ENCODE results near the gene G6PC1.
"Not testable (repeated sequence)": the region's sequence is repeated elsewhere in the genome, so short reads cannot be mapped to it uniquely, and the experiment has no call there.

G6PC1 gene

DNA sequence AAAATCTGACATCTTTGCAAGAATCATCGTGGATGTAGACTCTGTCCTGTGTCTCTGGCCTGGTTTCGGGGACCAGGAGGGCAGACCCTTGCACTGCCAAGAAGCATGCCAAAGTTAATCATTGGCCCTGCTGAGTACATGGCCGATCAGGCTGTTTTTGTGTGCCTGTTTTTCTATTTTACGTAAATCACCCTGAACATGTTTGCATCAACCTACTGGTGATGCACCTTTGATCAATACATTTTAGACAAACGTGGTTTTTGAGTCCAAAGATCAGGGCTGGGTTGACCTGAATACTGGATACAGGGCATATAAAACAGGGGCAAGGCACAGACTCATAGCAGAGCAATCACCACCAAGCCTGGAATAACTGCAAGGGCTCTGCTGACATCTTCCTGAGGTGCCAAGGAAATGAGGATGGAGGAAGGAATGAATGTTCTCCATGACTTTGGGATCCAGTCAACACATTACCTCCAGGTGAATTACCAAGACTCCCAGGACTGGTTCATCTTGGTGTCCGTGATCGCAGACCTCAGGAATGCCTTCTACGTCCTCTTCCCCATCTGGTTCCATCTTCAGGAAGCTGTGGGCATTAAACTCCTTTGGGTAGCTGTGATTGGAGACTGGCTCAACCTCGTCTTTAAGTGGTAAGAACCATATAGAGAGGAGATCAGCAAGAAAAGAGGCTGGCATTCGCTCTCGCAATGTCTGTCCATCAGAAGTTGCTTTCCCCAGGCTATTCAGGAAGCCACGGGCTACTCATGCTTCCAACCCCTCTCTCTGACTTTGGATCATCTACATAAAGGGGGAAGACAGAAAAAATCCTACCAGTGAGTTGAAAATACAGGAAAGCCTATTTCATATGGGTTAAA lies at the start of gene G6PC1:
G6PC1 (plus strand) TSS at position 340 of the 872 bp plus-strand sequence; CDS start at position 418, 78 bp downstream.
- no peak for DNase-seq

DNA sequence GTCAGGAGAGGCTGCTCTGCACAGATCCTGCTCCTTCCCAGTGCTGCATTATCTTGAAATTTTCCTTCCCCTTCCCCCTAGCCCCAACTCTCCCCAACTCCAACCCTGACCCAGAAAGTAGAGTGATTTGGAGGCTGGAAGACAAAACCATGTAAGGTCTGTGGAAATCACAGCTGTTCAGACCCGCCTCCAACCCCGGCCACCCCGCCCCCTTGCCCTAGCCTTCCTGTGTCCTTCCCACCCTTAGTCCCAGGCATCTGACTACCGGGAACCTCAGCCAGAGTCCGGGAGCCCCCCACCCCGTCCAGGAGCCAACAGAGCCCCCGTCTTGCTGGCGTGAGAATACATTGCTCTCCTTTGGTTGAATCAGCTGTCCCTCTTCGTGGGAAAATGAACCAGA lies 49.6 kb upstream of the G6PC1 start, which contains the start of gene AOC3:
AOC3 (plus strand) TSS at position 246 of the 400 bp plus-strand sequence; CDS start at position 391, 145 bp downstream.
- DNase-seq: no peak

DNA sequence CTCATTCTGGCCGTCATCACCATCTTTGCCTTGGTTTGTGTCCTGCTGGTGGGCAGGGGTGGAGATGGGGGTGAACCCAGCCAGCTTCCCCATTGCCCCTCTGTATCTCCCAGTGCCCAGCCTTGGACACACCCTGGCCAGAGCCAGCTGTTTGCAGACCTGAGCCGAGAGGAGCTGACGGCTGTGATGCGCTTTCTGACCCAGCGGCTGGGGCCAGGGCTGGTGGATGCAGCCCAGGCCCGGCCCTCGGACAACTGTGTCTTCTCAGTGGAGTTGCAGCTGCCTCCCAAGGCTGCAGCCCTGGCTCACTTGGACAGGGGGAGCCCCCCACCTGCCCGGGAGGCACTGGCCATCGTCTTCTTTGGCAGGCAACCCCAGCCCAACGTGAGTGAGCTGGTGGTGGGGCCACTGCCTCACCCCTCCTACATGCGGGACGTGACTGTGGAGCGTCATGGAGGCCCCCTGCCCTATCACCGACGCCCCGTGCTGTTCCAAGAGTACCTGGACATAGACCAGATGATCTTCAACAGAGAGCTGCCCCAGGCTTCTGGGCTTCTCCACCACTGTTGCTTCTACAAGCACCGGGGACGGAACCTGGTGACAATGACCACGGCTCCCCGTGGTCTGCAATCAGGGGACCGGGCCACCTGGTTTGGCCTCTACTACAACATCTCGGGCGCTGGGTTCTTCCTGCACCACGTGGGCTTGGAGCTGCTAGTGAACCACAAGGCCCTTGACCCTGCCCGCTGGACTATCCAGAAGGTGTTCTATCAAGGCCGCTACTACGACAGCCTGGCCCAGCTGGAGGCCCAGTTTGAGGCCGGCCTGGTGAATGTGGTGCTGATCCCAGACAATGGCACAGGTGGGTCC lies 49.0 kb upstream of the G6PC1 start:
- DNase-seq: not testable (repeated sequence)

DNA sequence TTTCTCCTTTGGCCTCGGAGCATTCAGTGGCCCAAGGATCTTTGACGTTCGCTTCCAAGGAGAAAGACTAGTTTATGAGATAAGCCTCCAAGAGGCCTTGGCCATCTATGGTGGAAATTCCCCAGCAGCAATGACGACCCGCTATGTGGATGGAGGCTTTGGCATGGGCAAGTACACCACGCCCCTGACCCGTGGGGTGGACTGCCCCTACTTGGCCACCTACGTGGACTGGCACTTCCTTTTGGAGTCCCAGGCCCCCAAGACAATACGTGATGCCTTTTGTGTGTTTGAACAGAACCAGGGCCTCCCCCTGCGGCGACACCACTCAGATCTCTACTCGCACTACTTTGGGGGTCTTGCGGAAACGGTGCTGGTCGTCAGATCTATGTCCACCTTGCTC lies 48.2 kb upstream of the G6PC1 start:
- DNase-seq: no peak

DNA sequence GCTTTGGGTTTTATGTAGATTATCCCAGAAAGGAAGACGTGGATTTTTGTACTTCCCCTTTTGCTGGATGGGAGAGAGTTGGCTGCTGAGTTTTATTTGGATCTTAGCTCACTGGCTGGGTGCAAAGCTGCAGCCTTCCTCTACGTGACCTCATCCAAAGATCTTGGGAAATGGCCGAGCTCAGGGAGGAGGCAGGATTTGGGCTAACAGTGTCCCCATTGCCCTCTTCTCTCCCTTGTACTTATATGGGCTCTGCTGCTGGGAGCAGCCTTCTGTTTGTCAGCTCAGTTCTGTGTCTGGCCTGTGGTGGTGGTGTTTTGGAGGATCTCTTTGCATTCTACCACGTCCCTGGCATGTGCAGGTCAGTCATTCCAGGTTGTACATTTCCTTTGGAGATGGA lies 47.6 kb upstream of the G6PC1 start:
- no peak for DNase-seq

DNA sequence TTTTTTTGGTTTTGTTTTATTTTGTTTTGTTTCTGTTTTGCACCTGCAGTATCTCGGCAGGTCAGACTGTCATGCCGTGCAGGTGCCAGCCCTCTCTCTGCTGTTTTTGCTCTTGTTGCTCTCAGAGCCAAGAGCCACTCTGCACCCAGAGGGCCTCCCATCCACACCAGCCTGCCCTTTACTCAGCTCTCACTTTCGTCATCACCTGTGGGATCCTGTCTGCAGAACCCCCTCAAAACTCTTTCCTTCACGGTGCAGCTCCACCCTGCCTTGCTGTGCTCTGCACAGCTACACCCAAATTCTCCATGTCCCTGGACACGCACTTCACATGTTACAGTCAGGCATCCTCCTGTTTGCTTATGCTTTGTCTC lies 47.0 kb upstream of the G6PC1 start:
- no peak for DNase-seq

DNA sequence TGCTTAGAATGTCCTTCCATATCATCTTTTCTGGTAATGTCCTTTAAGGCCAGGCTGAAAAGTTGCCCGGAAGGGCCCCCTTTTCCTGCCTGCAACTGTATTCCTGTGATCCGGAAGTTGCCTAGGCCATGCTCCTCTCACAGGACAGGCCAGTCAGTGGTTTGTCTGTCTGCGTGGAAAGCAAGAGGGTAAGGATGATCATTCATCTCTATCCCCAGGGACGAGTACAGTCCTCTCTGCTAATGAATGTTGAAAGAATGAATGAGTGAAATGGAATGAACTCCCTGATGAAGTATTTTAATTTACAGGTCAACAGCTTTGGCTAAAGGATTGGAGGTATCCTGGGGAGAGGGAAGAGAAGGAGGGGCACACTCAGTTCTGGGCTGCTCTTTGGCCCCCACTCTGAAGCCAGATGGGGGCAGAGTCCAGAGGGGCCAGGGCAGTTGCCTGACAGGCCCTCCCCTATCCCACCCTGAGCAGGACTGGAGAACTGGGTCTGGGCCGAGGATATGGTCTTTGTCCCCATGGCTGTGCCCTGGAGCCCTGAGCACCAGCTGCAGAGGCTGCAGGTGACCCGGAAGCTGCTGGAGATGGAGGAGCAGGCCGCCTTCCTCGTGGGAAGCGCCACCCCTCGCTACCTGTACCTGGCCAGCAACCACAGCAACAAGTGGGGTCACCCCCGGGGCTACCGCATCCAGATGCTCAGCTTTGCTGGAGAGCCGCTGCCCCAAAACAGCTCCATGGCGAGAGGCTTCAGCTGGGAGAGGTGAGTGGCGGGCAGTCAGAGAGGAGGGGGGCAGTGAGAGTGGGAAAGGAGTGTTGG lies 46.4 kb upstream of the G6PC1 start:
- no peak for DNase-seq

DNA sequence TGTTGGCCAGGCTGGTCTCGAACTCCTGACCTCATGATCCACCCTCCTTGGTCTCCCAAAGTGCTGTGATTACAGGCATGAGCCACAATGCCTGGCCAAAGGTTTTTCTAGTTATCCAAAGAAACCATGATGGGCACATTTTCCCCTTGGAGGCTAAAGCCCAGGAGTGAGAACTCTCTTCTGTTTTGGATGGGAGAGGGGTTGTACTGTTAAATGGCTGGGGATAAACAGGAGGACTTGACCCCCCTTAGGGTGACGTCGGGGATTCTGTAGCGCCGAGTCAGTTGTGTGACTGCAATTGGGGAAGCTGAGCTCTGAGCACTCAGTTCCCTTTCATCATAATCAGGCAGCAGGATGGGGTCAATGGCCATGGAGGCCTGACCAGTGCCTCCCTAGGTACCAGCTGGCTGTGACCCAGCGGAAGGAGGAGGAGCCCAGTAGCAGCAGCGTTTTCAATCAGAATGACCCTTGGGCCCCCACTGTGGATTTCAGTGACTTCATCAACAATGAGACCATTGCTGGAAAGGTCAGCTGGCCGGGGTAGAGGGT lies 45.5 kb upstream of the G6PC1 start:
- no peak for DNase-seq

DNA sequence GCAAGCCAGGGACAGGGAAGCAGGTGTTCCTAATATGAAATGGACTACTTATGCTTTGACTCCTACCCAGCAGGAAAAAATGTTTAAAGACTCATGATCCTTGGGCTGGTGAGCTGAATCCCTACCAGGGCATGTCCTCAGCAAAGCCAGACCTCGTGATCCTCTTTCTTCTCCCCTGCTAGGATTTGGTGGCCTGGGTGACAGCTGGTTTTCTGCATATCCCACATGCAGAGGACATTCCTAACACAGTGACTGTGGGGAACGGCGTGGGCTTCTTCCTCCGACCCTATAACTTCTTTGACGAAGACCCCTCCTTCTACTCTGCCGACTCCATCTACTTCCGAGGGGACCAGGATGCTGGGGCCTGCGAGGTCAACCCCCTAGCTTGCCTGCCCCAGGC lies 44.5 kb upstream of the G6PC1 start:
- not testable (repeated sequence) for DNase-seq

DNA sequence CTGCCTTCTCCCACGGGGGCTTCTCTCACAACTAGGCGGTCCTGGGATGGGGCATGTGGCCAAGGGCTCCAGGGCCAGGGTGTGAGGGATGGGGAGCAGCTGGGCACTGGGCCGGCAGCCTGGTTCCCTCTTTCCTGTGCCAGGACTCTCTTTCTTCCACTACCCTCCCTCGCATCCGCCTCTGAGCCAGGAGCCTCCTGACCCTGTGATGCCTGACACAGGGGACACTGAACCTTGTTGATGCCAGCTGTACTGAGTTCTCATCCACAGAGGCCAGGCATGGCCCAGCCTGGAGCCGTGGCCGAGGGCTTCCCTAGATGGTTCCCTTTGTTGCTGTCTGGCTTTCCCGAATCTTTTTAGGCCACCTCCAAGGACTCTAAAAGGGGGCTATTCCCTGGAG lies 44.1 kb upstream of the G6PC1 start:
- DNase-seq: not testable (repeated sequence)

DNA sequence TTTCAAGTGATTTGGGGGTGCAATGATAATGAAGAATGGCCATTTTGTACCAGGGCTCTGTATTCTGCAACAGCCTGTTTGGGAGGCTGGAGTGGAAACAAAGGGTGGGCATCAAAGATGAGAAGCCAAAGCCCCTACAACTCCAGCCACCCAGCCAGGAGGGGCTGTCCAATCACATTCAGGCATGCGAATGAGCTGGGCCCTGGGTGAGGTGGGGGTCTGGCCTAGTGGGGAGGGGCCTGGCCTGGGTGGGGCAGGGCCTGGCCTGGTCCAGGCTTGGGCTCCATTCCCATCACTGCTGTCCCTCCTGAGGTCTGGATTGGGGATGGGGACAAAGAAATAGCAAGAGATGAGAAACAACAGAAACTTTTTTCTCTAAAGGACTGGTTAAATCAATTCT lies 43.2 kb upstream of the G6PC1 start:
- DNase-seq: no peak

DNA sequence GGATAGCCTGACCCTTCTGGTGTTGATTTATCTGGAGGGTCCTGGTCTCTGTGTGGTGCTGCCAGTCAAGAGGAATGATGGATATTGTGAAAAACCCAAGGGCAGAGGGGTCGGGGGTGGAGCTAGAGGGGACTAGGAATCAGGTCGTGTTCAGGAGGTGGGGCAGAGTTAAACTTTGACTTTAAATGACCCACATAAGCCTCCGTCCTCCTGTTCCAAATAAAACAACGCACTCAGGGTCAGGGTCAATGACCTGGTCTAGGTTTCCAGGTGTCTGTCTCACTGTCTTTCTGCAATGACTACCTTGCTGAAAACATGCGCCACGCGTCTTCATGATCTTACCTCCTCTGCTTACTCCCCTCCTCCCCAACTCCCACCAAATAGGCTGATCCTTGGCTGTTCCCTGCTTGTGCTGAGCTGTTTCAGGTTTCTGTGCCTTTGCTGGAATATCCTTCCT lies 34.9 kb upstream of the G6PC1 start:
- no peak for DNase-seq

DNA sequence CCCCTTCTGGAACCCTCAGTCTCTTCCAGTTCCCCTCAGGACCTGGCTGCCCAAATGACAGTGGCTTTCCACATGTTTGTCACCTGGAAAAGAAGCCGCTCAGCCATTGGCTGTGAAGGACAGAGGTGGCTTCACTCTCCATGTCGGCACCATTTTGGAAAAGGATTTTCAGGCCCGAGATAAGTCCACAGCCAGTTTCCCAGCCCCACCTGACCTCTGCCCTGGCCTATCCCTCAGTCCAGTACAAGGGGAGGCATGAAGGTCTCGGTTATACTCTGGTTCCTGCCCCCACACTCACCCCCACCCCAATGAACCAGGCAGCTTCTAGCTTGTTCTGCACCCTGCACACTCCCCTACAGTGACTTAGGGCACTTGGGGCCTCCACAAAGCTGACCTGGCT lies 34.4 kb upstream of the G6PC1 start:
- DNase-seq: no peak

DNA sequence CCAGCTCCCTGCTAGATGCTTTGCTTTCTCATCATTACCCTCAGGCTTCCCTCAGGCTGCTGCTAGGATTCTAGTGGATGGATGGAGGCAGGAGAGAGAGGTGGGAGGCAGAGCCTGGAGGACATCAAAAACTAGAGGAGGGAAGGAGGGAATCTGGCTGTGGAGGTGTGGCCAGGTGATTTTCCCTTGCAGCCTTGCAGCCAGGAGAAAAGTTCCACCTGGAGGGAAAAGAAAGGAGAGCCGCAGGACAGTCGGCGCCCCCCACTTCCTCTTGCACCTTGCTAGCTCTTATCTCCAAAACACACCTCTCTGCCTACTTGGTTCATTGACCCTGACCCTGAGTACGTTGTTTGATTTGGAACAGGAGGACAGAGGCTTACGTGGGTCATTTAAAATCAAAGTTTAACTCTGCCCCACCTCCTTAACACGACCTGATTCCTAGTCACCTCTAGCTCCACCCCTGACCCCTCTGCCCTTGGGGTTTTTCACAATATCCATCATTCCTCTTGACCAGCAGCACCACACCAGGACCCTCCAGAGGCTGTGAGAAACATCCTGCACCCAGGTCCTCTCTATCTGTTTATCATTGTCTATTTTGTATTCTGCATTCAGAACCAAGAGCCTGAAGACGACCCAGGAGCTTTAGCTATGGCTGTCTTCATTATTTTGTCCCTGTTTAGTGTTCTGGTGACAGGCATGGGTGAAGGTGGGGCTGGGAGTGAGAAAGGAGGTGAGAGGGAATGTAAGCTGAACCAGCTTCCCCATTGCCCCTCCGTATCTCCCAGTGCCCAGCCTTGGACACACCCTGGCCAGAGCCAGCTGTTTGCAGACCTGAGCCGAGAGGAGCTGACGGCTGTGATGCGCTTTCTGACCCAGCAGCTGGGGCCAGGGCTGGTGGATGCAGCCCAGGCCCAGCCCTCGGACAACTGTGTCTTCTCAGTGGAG lies 33.7 kb upstream of the G6PC1 start:
- no peak for DNase-seq

DNA sequence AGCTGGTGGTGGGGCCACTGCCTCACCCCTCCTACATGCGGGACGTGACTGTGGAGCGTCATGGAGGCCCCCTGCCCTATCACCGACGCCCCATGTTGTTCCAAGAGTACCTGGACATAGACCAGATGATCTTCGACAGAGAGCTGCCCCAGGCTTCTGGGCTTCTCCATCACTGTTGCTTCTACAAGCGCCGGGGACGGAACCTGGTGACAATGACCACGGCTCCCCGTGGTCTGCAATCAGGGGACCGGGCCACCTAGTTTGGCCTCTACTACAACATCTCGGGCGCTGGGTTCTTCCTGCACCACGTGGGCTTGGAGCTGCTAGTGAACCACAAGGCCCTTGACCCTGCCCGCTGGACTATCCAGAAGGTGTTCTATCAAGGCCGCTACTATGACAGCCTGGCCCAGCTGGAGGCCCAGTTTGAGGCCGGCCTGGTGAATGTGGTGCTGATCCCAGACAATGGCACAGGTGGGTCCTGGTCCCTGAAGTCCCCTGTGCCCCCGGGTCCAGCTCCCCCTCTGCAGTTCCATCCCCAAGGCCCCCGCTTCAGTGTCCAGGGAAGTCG lies 32.8 kb upstream of the G6PC1 start:
- not testable (repeated sequence) for DNase-seq

DNA sequence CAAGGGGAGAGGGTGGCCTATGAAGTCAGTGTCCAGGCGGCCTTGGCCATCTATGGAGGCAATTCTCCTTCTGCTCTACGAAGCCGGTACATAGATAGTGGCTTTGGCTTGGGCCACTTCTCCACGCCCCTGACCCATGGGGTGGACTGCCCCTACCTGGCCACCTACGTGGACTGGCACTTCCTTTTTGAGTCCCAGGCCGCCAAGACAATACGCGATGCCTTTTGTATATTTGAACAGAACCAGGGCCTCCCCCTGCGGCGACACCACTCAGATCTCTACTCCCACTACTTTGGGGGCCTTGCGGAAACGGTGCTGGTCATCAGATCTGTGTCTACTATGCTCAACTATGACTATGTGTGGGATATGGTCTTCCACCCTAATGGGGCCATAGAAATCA lies 32.3 kb upstream of the G6PC1 start:
- no peak for DNase-seq

DNA sequence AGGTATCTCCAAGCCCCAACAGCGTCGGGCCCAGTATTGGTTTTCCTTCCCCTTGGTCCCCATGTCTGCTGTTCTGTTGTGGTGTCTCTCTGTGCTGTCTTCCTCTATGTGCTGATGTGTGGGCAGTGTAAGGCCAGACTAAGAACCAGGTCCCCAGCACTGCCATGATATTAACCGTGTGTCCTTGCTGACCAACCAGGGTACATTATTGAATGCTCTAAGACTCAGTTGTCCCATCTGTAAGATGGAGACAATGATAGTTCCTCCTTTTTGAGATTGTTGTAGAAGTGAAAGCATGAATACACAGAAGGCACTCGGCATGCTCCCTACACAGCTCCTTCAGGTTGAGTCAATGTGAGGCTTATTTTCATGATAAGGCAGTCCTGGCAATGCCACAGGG lies 29.0 kb upstream of the G6PC1 start:
- DNase-seq: no peak

DNA sequence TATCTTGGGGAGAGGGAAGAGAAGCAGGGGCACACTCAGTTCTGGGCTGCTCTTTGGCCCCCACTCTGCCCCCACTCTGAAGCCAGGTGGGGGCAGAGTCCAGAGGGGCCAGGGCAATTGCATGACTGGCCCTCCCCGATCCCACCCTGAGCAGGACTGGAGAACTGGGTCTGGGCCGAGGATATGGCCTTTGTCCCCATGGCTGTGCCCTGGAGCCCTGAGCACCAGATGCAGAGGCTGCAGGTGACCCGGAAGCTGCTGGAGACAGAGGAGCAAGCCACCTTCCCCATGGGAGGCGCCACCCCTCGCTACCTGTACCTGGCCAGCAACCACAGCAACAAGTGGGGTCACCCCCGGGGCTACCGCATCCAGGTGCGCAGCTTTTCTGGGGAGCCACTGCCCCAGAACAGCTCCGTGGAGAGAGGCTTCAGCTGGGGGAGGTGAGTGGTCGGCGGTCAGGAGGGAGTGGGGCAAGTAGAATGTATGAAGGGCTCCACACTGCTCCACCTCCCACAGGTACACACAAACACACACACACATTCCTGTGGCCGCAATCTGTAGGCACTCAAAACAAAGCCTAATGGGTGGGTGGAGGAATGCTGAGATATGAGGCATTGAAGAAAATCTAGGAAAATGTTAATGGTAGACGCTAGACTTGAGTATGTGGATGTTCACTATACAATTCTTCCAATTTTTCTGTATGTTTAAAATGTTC lies 28.2 kb upstream of the G6PC1 start:
- no peak for DNase-seq

DNA sequence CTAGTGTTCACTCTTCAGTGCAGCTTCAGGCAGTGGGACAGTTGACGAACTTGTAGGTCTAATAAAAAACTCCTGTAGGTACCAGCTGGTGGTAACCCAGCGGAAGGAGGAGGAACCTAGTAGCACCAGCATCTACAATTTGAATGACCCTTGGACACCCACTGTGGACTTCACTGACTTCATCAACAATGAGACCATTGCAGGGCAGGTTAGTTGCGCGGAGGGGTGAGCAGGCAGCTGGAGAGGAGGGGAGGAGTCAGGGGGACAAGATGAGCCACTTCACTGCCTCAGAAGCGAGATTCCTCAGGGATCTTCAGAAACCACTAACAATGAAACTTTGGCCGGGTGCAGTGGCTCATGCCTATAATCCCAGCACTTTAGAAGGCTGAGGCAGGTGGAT lies 27.3 kb upstream of the G6PC1 start:
- no peak for DNase-seq
